ENCODE results near the gene HRAS.

DNA sequence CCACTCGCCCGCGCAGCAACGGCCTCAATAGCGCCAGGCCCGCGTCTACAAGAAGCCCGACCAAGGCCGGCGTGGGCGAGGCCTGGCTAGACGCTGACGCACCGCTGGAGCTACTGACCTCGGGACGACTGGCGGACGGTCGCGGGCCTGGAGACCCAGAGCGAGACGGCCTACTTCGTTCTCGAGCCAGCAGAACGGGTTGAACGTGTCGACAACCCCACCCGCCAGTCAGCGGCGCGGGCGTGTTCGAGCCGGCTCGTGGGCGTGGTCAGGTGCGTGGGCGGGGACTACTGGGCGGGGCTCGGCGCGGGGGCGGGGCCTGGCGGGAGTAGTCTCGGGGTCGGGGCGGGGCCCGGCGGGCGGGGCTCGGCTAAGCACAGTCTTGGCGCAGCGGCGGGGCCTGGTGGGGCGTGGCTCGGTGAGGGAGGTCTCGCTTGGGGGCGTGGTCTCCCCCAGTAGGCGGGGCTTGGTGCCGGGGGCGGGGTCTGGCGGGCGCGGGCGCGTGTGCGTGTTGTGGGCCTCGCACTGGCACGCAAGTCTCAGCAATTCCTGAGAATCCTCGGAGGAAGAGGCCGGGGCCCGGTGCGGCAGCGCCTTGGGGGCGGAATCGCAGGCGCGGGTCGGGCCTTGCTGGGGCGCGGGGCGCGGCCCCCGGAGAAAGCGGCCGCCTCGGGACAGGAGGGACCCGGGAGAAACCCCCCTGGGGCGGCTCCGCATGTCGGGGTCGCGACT lies 28.2 kb downstream of the HRAS start, which contains the start of gene RNH1:
- TF ChIP-seq CTCF (IDR thresholded peaks at IDR 0.05 in 4 of 5, conservative IDR thresholded peaks at IDR 0.05 in 1 of 5) (no peak), POLR2A (IDR thresholded peaks at IDR 0.05) (peak in 1 of 2 donors; percentile 58)
